Activated CD4-positive, alpha-beta T cell treated with anti-CD3 and anti-CD28 coated beads, Interleukin-2, amount 10 ng/mL, durations not matched to agents 7 days and 5 days (primary cell): Measurements from ENCODE around the gene MYOZ2. TPM values are rescaled to one million over a fixed set of nuclear protein-coding genes. Genes with fewer than 3 reads are reported as not detected.
"Not testable (repeated sequence)": the region's sequence is repeated elsewhere in the genome, so short reads cannot be mapped to it uniquely, and the experiment has no call there.

Source experiments
- CTCF ChIA-PET: fragments of 350-600 bp; sonication (Branson Sonifier 250); formaldehyde crosslinking; loops from one replicate; lab custom pipeline; 2021; ENCODE audit warnings: antibody characterized with exemption; lab: Charles Lee
- POLR2A ChIA-PET: fragments of 350-600 bp; sonication (Branson Sonifier 250); formaldehyde crosslinking; loops from one replicate; lab custom pipeline; 2021; ENCODE audit warnings: antibody characterized with exemption; lab: Charles Lee
- DNase-seq: peaks from one replicate; pipeline ENCODE4 v3.0.0-alpha.2; 2020
- H3K27ac Mint-ChIP-seq: one replicate; pipeline ENCODE4 v1.8.0; 2021; ENCODE audit warnings: mild to moderate bottlenecking, moderate library complexity, mixed read lengths
- H3K27me3 Mint-ChIP-seq: one replicate; pipeline ENCODE4 v1.8.0; 2021; ENCODE audit warnings: mixed read lengths
- H3K36me3 Mint-ChIP-seq: one replicate; pipeline ENCODE4 v1.8.0; 2021; ENCODE audit warnings: low read depth, mixed read lengths
- H3K4me1 Mint-ChIP-seq: one replicate; pipeline ENCODE4 v1.8.0; 2021; ENCODE audit warnings: mixed read lengths
- H3K4me3 Mint-ChIP-seq: one replicate; pipeline ENCODE4 v1.8.0; 2021; ENCODE audit warnings: mild to moderate bottlenecking, moderate library complexity, mixed read lengths
- H3K9me3 Mint-ChIP-seq: one replicate; pipeline ENCODE4 v1.8.0; 2021; ENCODE audit warnings: mixed read lengths
- total RNA-seq, 2 experiments: library from RNA; stranded (reverse); gene quantifications; one replicate each; pipeline ENCODE4 v1.2.3, GENCODE V29; 2021

MYOZ2 gene
- total RNA-seq, 2 experiments from 2014 or later, result not detected

- H3K4me1 Mint-ChIP-seq, result peaks cover 19% of the 10 kb centered on the region
- ChIA-PET POLR2A (no interaction called here), CTCF (no interaction called here)
- no peaks in the 10 kb centered on the region for H3K9me3 Mint-ChIP-seq
- no peak overlapping the region for H3K4me3 Mint-ChIP-seq
- H3K36me3 Mint-ChIP-seq, result no peaks in the 10 kb centered on the region
- H3K27ac Mint-ChIP-seq, result no peak overlapping the region
- DNase-seq, result no peak
- H3K27me3 Mint-ChIP-seq, result peaks cover 2% of the 10 kb centered on the region
These were observed 2.4 kb downstream of the MYOZ2 start for GRCh38 chr4:119138046-119138445.

GRCh38 chr4:119139311-119139710, 3.7 kb downstream of the MYOZ2 start:
- ChIA-PET CTCF (no interaction called here), POLR2A (no interaction called here)
- no peak overlapping the region for H3K4me3 Mint-ChIP-seq
- peaks cover 19% of the 10 kb centered on the region for H3K4me1 Mint-ChIP-seq
- no peaks in the 10 kb centered on the region for H3K36me3 Mint-ChIP-seq
- H3K27me3 Mint-ChIP-seq, result peaks cover 2% of the 10 kb centered on the region
- DNase-seq, result no peak
- H3K27ac Mint-ChIP-seq, result peak overlapping the region; percentile 77
- H3K9me3 Mint-ChIP-seq, result no peaks in the 10 kb centered on the region

- no peak overlapping the region for H3K4me3 Mint-ChIP-seq
- H3K36me3 Mint-ChIP-seq, result no peaks in the 10 kb centered on the region
- peaks cover 19% of the 10 kb centered on the region for H3K4me1 Mint-ChIP-seq
- H3K27ac Mint-ChIP-seq, result peak overlapping the region; percentile 77
- H3K27me3 Mint-ChIP-seq, result peaks cover 2% of the 10 kb centered on the region
- no peaks in the 10 kb centered on the region for H3K9me3 Mint-ChIP-seq
- POLR2A ChIA-PET, result interaction anchor here (0.7 kb wide), 1 partner anchor 74 kb away, joined by 3 read pairs; no protein-coding TSS in a partner anchor
- DNase-seq, result no peak
- CTCF ChIA-PET, result no interaction called here
These were observed 4.2 kb downstream of the MYOZ2 start for GRCh38 chr4:119139822-119140252.

GRCh38 chr4:119141283-119141682, 5.7 kb downstream of the MYOZ2 start:
- H3K36me3 Mint-ChIP-seq, CTCF ChIA-PET, POLR2A ChIA-PET, DNase-seq, H3K9me3 Mint-ChIP-seq, H3K27me3 Mint-ChIP-seq, H3K4me3 Mint-ChIP-seq, H3K27ac Mint-ChIP-seq: not testable (repeated sequence)
- H3K4me1 Mint-ChIP-seq, result peaks cover 19% of the 10 kb centered on the region

- H3K4me3 Mint-ChIP-seq, result no peak overlapping the region
- H3K27me3 Mint-ChIP-seq, result no peaks in the 10 kb centered on the region
- H3K27ac Mint-ChIP-seq, result no peak overlapping the region
- DNase-seq, result no peak
- H3K9me3 Mint-ChIP-seq, result no peaks in the 10 kb centered on the region
- POLR2A ChIA-PET, result no interaction called here
- peaks cover 19% of the 10 kb centered on the region for H3K4me1 Mint-ChIP-seq
- CTCF ChIA-PET, result interaction anchor here (0.6 kb wide), 1 partner anchor 70 kb away, joined by 3 read pairs; no protein-coding TSS in a partner anchor
- no peaks in the 10 kb centered on the region for H3K36me3 Mint-ChIP-seq
These were observed 7.2 kb downstream of the MYOZ2 start for GRCh38 chr4:119142833-119143232.

GRCh38 chr4:119143341-119143740, 7.7 kb downstream of the MYOZ2 start:
- H3K4me3 Mint-ChIP-seq, POLR2A ChIA-PET, H3K36me3 Mint-ChIP-seq, H3K9me3 Mint-ChIP-seq, DNase-seq, CTCF ChIA-PET, H3K27me3 Mint-ChIP-seq, H3K27ac Mint-ChIP-seq: not testable (repeated sequence)
- H3K4me1 Mint-ChIP-seq, result peaks cover 16% of the 10 kb centered on the region

- POLR2A ChIA-PET, result no interaction called here
- Mint-ChIP-seq H3K9me3 (no peaks in the 10 kb centered on the region), H3K36me3 (no peaks in the 10 kb centered on the region), H3K4me3 (no peak overlapping the region), H3K4me1 (no peaks in the 10 kb centered on the region), H3K27ac (no peak overlapping the region), H3K27me3 (peaks cover 3% of the 10 kb centered on the region)
- CTCF ChIA-PET, result interaction anchor here (1.0 kb wide), 1 partner anchor 14 kb away, joined by 3 read pairs; no protein-coding TSS in a partner anchor
- no peak for DNase-seq
These were observed 13.5 kb downstream of the MYOZ2 start for GRCh38 chr4:119149110-119149509.

GRCh38 chr4:119151161-119151560, 15.5 kb downstream of the MYOZ2 start:
- H3K27ac Mint-ChIP-seq, result no peak overlapping the region
- no peaks in the 10 kb centered on the region for H3K4me1 Mint-ChIP-seq
- CTCF ChIA-PET, result no interaction called here
- DNase-seq, result no peak
- POLR2A ChIA-PET, result no interaction called here
- H3K9me3 Mint-ChIP-seq, result no peaks in the 10 kb centered on the region
- no peak overlapping the region for H3K4me3 Mint-ChIP-seq
- H3K36me3 Mint-ChIP-seq, result no peaks in the 10 kb centered on the region
- H3K27me3 Mint-ChIP-seq, result peaks cover 7% of the 10 kb centered on the region

- no peaks in the 10 kb centered on the region for H3K9me3 Mint-ChIP-seq
- H3K4me3 Mint-ChIP-seq, result no peak overlapping the region
- peaks cover 7% of the 10 kb centered on the region for H3K27me3 Mint-ChIP-seq
- POLR2A ChIA-PET, result no interaction called here
- H3K27ac Mint-ChIP-seq, result no peak overlapping the region
- no peak for DNase-seq
- CTCF ChIA-PET, result no interaction called here
- H3K36me3 Mint-ChIP-seq, result no peaks in the 10 kb centered on the region
- H3K4me1 Mint-ChIP-seq, result no peaks in the 10 kb centered on the region
These were observed 17.1 kb downstream of the MYOZ2 start for GRCh38 chr4:119152741-119153140.

GRCh38 chr4:119162174-119162573, 26.5 kb downstream of the MYOZ2 start:
- CTCF ChIA-PET, result no interaction called here
- no peaks in the 10 kb centered on the region for H3K4me1 Mint-ChIP-seq

GRCh38 chr4:119165767-119166166, 30.1 kb downstream of the MYOZ2 start:
- POLR2A ChIA-PET, result no interaction called here
- Mint-ChIP-seq H3K9me3 (no peaks in the 10 kb centered on the region), H3K4me3 (no peak overlapping the region), H3K4me1 (no peaks in the 10 kb centered on the region), H3K27me3 (peaks cover 8% of the 10 kb centered on the region), H3K36me3 (no peaks in the 10 kb centered on the region), H3K27ac (no peak overlapping the region)
- CTCF ChIA-PET, result no interaction called here
- no peak for DNase-seq

More at GRCh38 chr4:119162174-119162573, 26.5 kb downstream of the MYOZ2 start:
- Mint-ChIP-seq H3K27me3 (peaks cover 8% of the 10 kb centered on the region), H3K27ac (no peak overlapping the region), H3K9me3 (no peaks in the 10 kb centered on the region), H3K4me3 (no peak overlapping the region), H3K36me3 (no peaks in the 10 kb centered on the region)
- DNase-seq, result no peak
- POLR2A ChIA-PET, result no interaction called here

GRCh38 chr4:119170195-119170594, 34.6 kb downstream of the MYOZ2 start:
- Mint-ChIP-seq H3K4me3 (no peak overlapping the region), H3K36me3 (no peaks in the 10 kb centered on the region), H3K27me3 (no peaks in the 10 kb centered on the region), H3K9me3 (no peaks in the 10 kb centered on the region), H3K4me1 (peaks cover 2% of the 10 kb centered on the region), H3K27ac (no peak overlapping the region)
- ChIA-PET POLR2A (interaction anchor here (0.6 kb wide), 1 partner anchor 33 kb away, joined by 3 read pairs; no protein-coding TSS in a partner anchor), CTCF (no interaction called here)
- no peak for DNase-seq

GRCh38 chr4:119172223-119172622, 36.6 kb downstream of the MYOZ2 start:
- Mint-ChIP-seq H3K27ac (no peak overlapping the region), H3K4me3 (no peak overlapping the region), H3K4me1 (peaks cover 2% of the 10 kb centered on the region), H3K27me3 (no peaks in the 10 kb centered on the region), H3K36me3 (no peaks in the 10 kb centered on the region), H3K9me3 (no peaks in the 10 kb centered on the region)
- DNase-seq, result no peak
- CTCF ChIA-PET, result no interaction called here
- POLR2A ChIA-PET, result no interaction called here

- CTCF ChIA-PET, result interaction anchor here (0.5 kb wide), 1 partner anchor 43 kb away, joined by 4 read pairs; no protein-coding TSS in a partner anchor
- H3K27me3 Mint-ChIP-seq, H3K4me1 Mint-ChIP-seq, POLR2A ChIA-PET, H3K9me3 Mint-ChIP-seq, DNase-seq, H3K36me3 Mint-ChIP-seq, H3K27ac Mint-ChIP-seq, H3K4me3 Mint-ChIP-seq: not testable (repeated sequence)
These were observed 38.2 kb downstream of the MYOZ2 start for GRCh38 chr4:119173729-119174361.
